Left forelimb (tissue), 1 donor: ENCODE data around the gene SPATA9.
"Not testable (repeated sequence)": the region's sequence is repeated elsewhere in the genome, so short reads cannot be mapped to it uniquely, and the experiment has no call there.

Experiments used
- DNase-seq: peaks from one replicate; pipeline ENCODE4 v3.0.0-alpha.2; 2018; ENCODE audit warnings: low spot score

SPATA9 gene

DNA sequence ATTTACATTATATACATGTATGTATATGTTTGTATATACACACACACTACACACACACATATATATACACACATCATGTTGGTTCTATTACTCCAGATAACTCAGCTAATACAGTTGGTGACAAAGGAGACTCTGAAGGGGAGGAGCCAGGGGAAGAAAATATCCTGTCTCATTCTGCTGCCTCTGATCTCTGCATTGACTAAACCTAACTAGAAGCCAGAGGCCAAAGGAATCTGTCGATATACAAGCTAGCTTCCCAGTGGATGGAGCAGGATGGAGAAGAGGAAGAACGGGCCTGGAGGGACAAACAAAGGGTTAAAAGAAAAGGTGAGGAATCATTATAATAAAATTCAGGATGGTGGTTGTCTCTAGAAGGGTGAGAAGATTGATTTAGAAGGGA is 34.6 kb upstream of the SPATA9 start:
- DNase-seq, result no peak

DNA sequence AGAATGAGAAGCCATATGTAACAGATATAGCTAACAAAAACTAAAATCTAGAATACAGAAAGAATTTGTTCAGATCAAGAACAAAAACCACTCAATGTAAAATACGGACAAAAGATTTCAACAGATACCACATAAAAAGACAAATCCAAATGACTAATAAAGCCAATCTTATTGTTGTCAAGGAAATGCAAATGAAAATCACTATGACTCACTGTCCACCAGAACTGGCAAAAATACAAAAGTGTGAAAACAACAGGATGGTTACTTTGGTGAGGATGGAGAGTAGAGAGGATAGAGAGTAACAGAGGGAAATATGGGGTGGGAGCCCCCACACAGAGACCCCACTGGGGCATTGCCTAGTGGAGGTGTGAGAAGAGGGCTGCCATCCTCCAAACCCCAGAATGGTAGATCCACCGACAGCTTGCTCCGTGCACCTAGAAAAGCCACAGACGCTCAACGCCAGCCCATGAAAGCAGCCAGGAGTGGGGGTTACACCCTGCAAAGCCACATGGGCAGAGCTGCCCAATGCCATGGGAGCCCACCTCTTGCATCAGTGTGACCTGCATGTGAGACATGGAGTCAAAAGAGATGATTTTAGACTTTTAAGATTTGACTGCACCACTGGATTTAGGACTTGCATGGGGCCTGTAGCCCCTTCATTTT is 33.1 kb upstream of the SPATA9 start:
- no peak for DNase-seq

DNA sequence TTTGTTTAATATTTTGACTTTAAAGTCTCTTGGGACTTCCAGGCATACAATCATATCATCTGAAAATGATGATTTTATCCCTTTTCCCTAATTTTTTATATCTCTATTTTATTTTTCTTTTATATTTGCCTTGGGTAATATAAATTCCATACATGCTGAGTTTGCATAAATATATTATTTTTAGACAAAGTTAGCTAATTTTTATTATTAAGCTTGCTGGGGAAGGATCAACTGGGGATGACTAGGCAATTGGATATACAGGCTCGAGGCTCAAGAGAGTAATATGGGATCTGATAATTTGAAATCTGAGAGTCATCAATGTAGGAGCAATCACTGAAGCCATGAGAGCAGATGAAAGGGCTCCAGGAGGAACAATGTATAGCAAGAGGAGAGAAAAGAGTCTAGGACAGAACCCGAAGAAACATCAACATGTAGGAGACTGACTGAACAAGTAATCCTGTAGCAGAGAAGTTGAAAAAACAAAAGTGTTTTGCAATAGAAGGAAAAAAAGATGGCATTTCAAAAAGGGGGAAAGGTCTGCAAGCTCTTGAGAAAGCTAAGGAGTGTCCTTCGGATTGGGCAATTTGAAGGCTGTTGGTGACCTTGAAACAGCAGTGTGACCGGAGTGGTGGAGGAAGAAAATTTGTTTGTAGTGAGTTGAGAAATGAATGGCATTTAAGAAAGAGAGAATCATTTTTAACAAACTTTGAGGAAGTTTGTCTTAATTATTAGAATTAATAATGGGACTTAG is 31.3 kb upstream of the SPATA9 start:
- no peak for DNase-seq

DNA sequence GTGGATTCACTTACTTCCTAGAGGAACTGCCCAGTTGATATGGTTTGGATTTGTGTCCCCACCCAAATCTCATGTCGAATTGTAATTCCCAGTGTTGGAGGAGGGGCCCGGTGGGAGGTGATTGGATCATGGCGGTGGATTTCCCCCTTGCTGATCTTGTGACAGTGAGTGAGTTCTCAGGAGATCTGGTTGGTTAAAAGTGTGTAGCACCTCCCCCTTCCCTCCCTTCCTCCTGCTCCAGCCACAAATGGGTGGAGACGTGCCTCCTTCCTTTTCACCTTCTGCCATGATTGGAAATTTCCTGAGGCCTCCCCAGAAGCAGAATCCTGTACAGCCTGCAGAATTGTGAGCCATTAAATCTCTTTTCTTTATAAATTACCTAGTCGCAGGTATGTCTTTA is 30.5 kb upstream of the SPATA9 start:
- not testable (repeated sequence) for DNase-seq

DNA sequence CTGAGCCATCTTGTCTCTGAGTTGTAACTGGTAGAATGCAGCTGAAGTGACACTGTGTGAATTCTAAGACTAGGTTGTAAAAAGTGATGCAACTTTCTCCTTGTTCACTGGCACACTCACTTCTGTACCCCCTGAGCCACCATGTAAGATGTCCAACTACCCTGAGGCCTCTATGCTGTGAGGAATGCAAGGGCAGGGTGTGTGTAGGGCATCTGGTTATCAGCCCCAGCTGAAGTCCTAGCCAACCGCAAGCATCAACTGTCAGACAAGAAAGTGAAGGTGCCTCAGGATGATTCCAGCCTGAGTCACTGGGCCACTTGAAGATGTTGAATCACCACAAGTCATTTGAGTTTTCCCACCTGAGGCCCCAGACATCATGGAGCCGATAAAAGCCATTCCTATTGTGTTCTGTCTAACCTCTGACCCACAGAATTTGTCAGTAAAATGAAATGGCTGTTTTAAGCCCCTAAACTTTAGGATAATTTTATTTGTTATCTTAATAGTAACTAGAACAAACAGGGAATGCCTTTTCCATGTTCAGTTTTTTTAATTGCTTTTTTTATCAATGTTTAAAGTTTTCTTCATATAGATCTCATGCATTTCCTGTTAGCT is 29.7 kb upstream of the SPATA9 start:
- DNase-seq, result no peak

DNA sequence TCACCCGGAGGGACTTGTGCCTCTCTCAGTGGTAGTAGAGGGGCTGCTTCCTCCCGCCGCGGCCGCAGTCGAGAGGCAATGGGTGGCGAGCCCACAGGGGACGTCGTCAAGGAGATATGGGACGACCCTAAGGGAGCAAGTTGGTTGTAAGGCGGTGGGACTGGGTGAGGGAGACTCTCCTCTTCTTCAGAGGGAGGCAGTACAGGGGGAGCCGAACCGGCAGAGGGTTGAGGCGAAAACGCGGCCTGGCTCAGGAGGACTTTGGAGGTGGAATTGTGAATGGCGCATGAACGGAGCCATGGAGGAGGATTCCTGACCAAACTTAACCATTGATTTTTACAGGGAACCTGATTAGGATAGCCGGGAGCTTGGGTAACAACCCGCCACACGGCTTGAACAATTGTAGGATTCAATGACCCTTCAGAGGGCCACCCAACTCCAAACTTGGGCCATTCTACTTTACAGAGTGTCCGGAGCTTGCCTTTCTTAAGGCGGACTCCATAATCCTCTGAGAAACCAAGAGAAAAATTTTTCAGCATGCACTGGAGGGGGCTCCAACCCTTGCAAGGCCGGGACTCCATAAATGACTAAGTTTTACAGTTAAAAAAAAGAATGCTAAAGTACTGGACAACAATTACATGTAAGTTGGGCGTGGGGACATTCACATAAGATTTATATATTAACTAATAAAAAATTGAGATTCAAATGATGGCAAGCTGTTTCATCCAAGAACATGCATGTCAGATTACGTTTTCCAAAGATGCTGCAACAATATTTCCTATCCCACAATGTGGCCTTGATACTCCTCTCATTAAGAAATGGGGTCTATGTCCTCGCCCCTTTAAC is 28.9 kb upstream of the SPATA9 start:
- no peak for DNase-seq

DNA sequence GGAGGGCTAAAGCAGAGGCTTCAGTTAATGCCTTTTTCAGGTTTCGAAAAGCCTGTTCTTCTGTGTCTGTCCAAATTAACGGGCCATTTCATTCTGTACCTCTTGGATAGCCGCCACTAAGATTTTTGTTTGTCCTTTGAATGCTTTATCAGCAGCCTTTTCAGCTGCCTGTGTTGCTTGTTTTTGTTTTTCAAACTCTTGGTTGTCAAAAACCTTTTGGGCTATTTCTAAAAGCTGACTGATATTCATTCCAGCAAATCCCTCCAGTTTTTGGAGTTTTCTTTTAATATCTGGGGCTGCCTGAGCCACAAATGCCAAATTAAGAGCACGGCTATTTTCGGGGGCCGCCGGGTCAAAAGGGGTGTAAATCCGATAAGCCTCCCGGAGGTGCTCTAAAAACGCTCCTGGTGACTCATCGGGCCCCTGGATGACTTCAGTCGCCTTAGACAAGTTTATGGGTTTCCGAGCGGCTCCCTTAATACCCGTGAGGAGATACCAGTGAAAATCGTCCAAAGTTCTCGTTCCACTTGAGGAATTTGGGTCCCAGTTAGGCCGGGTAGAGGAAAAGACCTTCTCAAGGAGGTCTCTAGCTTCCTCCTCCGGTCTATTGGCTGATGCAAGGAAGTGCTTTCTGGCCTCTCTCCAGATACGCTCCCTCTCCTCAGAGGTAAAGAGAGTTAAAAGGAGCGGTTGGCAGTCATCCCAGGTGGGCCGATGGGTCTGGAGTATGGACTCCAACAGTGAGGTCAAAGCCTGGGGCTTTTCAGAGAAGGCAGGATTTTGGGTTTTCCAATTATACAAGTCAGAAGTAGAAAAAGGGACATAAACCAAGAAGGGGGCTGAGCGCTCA is 28.1 kb upstream of the SPATA9 start:
- DNase-seq, result not testable (repeated sequence)

DNA sequence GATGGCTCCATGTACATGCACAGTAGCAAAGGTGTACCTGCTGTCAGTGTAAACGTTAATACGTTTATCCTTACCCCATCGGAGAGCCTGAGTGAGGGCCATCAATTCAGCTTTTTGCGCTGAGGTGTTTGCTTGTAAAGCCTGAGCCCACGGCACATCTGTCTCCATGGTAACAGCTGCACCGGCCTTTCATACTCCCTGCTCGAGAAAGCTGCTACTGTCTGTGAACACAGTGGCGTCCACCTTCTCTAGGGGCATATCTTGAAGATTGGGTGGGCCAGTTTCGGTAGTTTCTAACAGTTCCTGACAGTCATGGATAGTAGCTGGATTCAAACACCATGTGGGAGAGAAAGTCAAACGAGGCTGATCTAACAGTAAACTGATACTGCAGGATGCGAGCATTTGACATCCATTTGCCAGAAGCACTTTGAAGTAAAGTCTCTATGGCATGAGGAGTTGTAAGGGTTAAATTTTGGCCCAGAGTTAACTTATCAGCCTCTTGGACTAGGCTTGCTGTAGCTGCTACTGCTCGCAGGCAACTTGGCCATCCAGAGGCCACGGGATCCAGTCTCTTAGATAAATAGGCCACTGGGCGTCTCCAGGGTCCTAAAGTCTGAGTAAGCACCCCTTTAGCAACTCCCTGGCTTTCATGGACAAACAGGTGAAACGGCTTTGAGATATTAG is 27.3 kb upstream of the SPATA9 start:
- DNase-seq, result no peak

DNA sequence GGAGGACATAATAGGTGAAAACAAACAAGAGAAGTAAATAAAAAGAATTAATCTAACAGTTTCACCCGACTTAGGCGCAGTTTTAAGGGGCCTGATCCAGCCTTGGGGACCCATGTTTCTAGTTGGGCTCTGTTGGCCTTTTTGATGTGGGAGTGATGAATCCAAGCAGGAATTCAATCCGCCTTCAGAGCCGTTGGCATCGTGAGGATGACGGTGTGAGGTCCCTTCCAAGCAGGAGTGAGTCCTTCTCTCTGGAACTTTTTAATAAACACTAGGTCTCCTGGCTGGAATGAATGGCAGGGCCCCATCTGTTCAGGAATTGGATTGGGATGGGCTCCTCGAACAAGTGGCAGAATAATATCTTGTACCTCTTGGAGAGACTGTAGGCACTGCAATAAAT is 26.1 kb upstream of the SPATA9 start:
- DNase-seq, result no peak

DNA sequence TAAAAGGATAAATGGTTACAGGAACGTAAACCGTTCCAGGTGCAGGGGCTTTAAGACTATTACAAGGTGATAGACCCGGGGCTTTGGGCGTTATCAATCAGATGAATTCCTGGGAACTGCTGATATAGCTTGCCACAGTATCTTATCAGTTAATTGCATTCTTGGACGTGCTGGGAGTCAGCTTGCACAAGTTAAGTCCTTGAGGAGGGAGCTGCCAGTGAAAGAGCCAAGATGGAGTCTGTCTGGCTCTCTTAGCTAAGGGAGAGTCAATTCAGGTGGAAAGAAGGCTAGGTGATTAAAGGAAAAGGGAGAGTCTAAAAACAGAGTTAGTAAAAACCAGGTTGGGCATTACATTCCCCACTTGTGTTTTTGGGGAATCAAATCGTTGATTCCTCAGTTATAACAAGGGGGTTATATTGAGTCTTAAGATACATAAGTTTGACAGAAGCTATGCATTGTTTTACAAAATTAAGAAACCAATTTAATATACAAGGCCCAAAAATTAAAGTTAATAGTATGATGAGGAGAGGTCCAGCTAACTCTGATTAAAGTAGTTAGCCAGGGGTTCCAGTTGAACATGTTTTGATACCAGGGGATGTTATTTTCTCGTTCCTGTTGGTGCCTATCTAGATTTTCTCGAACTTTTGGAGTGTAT is 24.9 kb upstream of the SPATA9 start:
- DNase-seq, result not testable (repeated sequence)

DNA sequence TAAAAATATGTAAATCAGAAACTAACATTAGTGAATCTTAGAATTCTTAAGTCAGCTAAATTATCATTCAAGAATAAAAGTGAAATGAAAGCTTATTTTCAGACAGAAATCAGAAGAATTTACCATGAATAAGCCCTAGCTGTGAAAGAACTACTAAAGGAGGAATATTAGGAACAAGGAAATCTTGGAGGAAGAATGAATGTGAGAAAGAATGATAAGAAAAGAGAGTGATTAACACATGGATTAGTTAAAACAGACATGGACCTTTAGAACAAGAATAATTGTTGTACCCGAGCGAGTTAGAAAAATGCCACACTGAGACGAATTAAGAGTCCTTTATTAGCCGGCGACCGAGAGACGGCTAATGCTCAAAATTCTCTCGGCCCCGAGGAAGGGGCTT is 24.3 kb upstream of the SPATA9 start:
- no peak for DNase-seq

DNA sequence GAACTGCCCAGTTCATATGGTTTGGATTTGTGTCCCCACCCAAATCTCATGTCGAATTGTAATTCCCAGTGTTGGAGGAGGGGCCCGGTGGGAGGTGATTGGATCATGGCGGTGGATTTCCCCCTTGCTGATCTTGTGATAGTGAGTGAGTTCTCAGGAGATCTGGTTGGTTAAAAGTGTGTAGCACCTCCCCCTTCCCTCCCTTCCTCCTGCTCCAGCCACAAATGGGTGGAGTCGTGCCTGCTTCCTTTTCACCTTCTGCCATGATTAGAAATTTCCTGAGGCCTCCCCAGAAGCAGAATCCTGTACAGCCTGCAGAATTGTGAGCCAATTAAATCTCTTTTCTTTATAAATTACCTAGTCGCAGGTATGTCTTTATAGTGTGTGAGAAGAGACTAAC is 23.4 kb upstream of the SPATA9 start:
- not testable (repeated sequence) for DNase-seq

DNA sequence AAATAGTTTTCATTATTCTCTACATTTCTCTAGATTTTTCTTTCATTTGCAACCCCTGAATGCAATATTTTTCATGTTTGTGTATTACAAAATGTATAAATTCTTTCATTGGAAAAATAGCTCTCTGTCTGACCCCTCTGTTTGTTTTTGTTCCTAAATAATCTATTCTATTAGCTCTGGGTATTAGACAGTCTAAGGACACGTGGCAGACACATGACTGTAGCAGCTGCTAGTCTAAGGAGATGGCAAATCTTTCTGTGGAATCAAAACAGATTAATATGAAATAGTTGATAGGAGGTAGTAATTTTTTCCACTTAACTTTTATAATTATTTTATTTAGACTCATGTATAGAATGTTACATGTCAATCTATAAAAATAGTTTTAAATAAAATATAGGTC is 21.4 kb upstream of the SPATA9 start:
- no peak for DNase-seq

DNA sequence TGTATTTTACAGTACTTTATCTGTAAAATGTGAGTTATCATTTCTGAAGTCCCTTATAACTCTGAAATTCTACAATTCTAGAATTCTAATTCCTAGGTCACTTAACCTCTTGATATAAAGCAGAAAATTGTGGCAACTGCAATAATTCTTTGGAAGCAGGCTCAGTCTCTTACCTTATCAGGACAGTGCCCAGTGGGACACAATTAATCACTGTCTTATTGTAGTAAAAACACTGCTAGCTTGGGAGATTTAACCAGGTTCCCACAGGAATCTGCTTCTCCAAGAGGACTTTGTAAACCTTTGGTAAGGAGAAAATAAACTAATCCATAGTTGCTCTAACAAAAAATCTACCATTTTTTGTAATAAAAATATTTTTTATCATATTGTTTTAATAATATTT is 18.3 kb upstream of the SPATA9 start:
- no peak for DNase-seq

DNA sequence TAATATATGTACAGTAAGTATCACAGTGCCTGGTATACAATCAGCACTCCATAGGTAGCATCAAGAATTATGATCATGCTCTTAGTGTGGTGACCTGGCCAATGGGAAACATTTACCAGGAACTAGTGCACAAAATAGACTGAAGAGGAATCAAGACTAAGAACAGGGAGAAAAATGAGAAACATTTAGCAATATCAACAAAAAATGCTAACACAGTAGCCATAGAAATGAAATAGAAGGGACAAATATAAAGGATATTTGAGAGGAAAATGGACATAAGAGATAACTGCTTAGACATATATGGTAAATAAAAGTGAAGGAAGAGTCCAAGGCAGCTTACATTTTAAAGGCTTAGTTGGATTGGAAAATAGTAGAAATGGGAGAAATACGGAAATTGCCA is 16.5 kb upstream of the SPATA9 start:
- DNase-seq, result no peak

DNA sequence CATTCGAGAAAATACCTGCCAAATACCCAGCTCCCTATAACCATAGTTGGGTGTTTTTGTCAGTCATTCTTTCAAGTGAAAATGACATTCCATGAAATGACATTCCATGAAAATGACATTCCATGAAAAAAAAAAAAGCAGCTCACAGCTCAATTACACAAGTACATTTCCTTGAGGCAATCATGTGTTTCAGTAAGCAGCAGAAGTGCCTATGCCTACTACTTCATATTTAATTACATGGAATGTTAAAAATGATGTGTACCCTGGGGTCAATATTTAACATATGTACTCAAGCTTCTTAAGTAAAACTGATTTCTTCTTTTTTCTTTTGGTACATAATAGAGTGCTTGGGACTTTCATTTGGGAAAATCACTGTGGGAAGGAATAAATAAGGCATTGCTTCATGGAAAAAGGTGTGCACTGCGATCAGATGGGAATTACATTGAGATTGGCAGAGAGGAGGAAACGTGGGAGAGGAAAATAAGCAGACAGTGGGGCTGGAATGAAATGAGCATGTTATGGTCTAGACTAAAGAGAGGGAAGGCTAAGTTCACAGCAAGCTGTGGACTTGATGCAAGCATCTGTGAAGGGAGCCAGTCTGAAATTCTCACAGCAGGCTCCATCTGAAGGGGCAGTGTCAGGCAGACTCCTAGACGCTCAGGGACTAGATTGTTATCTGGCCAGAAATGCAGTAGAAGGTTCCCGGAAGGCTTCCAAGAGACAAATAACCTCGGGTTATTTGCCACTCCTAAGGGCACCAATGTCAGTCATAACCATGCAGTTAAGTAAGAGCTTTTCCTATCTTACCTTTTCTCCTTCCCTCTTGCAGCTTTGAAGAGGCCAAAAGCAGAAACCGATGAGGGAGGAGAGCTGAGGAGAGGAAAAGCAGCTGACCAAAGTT is 15.2 kb upstream of the SPATA9 start:
- DNase-seq, result no peak

DNA sequence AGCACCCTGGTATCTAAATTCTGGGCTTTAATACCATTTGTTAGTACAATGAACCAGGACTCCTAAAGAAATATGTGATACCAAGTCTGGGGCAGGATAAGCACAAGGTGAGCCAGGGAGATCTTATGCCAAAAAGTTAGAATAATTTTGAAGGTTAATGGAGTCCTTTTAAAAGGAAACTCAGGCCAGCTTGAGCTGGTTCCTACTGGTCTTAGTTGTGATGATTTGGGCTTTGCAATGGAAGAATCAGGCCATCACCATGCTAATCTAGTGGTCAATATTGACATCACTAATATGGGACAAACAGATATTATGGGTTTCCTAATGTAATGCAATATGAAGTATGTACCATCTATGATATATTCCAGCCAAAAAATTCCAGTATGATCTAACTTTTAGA is 7.5 kb upstream of the SPATA9 start:
- no peak for DNase-seq

DNA sequence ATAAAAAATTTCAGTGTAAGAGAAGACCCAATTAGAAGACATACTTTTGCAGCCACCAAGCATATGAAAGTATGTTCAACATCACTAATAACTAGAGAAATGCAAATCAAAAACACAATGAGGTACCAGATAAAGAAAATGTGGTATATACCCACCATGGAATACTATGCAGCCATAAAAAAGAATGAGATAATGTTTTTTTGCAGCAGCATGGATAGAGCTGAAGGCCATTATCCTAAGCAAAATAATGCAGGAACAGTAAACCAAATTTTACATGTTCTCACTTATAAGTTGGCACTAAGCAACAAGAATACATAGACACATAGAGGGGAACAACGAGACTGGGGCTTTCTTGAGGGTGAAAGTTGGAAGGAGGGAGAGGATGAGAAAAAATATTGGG is 6.9 kb upstream of the SPATA9 start:
- DNase-seq, result no peak

DNA sequence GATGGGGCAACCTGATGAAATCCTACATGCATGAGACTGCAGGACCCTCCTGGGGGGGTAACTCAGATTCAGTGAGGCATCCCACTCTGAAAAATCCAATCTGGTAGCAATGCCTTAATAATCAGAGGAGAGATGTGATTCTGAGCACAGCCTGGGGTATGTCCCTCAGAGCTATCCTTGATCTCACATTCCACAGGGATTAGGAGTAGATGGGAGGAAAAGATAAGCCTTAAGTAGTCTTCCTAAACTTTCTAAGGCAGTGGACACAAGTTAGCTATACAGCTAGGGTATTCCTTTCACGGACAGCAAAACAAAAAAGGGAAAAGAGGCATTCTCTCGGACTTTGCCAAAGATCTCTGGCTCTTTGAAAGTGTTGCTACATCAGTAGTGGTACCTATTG is 3.9 kb upstream of the SPATA9 start:
- DNase-seq, result no peak
